DOHH2 (cell line): ENCODE measurements around the gene UBE2G1.

Experiments used
- H3F3A ChIP-seq: fragments of 200-600 bp; sonication (generic), shearing (Covaris generic); 2 replicates; pipeline ENCODE4 v1.6.0; 2016; ENCODE audit warnings: antibody characterized with exemption, mild to moderate bottlenecking; ENCODE audit not compliant: control insufficient read depth, insufficient read depth
- H3K27ac ChIP-seq: fragments of 200-600 bp; sonication (generic); 2 replicates; pipeline ENCODE4 v1.5.1; 2014; ENCODE audit warnings: low read depth, mild to moderate bottlenecking, low read length, moderate library complexity
- H3K27me3 ChIP-seq: fragments of 200-600 bp; sonication (generic); 2 replicates; pipeline ENCODE4 v1.6.1; 2014; ENCODE audit warnings: mild to moderate bottlenecking, low read length, mixed read lengths; ENCODE audit not compliant: control insufficient read depth
- H3K36me3 ChIP-seq: fragments of 200-600 bp; sonication (generic); 2 replicates; pipeline ENCODE4 v1.6.1; 2014; ENCODE audit warnings: mild to moderate bottlenecking, low read length, moderate library complexity, mixed read lengths; ENCODE audit not compliant: control insufficient read depth
- H3K4me1 ChIP-seq: fragments of 200-600 bp; sonication (generic); 2 replicates; pipeline ENCODE4 v1.6.1; 2014; ENCODE audit warnings: mild to moderate bottlenecking, low read length, mixed read lengths; ENCODE audit not compliant: control insufficient read depth
- H3K4me2 ChIP-seq: fragments of 200-600 bp; sonication (generic); 2 replicates; pipeline ENCODE4 v1.6.0; 2014; ENCODE audit warnings: mild to moderate bottlenecking, low read length, moderate library complexity
- H3K4me3 ChIP-seq: fragments of 200-600 bp; sonication (generic); 2 replicates; pipeline ENCODE4 v1.5.1; 2014; ENCODE audit warnings: mild to moderate bottlenecking, low read length, mixed read lengths
- H3K79me2 ChIP-seq: fragments of 200-600 bp; sonication (generic); 2 replicates; pipeline ENCODE4 v1.6.1; 2014; ENCODE audit warnings: mild to moderate bottlenecking, low read length, mixed read lengths; ENCODE audit not compliant: control insufficient read depth
- H3K9me2 ChIP-seq: fragments of 200-600 bp; sonication (generic); replicated peaks from 2 replicates; pipeline ENCODE4 v1.6.1; 2014; ENCODE audit warnings: mild to moderate bottlenecking, low read length, mixed read lengths; ENCODE audit not compliant: control insufficient read depth
- H3K9me3 ChIP-seq: fragments of 200-600 bp; sonication (generic); 2 replicates; pipeline ENCODE4 v1.6.1; 2014; ENCODE audit warnings: antibody characterized with exemption, low read length, mixed read lengths; ENCODE audit not compliant: control insufficient read depth, insufficient read depth
- H4K20me1 ChIP-seq: fragments of 200-600 bp; sonication (generic); 2 replicates; pipeline ENCODE4 v1.6.0; 2014; ENCODE audit warnings: low read depth, mild to moderate bottlenecking, antibody characterized with exemption, low read length, moderate library complexity; ENCODE audit not compliant: control insufficient read depth, insufficient read depth
- CTCF ChIP-seq: fragments of 200-600 bp; sonication (generic); IDR thresholded peaks from one replicate; pipeline ENCODE4 v1.5.1; 2014; ENCODE audit warnings: antibody characterized with exemption, mild to moderate bottlenecking, low read depth, low read length; ENCODE audit not compliant: poor library complexity, severe bottlenecking
- EZH2phosphoT487 ChIP-seq: fragments of 200-600 bp; sonication (generic); IDR thresholded peaks from 2 replicates; pipeline ENCODE4 v1.6.1; 2017; ENCODE audit warnings: borderline replicate concordance, mild to moderate bottlenecking, antibody characterized with exemption, low read length, moderate library complexity, mixed read lengths

The UBE2G1 gene

GRCh38 chr17:4318186-4318585 lies 48.3 kb downstream of the UBE2G1 start:
- Histone ChIP-seq H4K20me1 (peaks cover 44% of the 10 kb centered on the region), H3K9me3 (no peaks in the 10 kb centered on the region)

GRCh38 chr17:4317610-4318009 lies 48.9 kb downstream of the UBE2G1 start:
- H3K4me1 ChIP-seq = peaks cover 47% of the 10 kb centered on the region

More at GRCh38 chr17:4318186-4318585, 48.3 kb downstream of the UBE2G1 start:
- Histone ChIP-seq H3K36me3 (peaks cover 66% of the 10 kb centered on the region), H3K27ac (no peak overlapping the region), H3K4me1 (peaks cover 49% of the 10 kb centered on the region), H3F3A (peaks cover 45% of the 10 kb centered on the region), H3K4me2 (no peak overlapping the region), H3K9me2 (no peaks in the 10 kb centered on the region), H3K4me3 (no peak overlapping the region), H3K79me2 (peaks cover 100% of the 10 kb centered on the region), H3K27me3 (no peaks in the 10 kb centered on the region)
- no peak for TF ChIP-seq CTCF

GRCh38 chr17:4316648-4317047 lies 49.8 kb downstream of the UBE2G1 start:
- Histone ChIP-seq H3K36me3 (peaks cover 57% of the 10 kb centered on the region), H3F3A (peaks cover 45% of the 10 kb centered on the region), H4K20me1 (peaks cover 37% of the 10 kb centered on the region)

More at GRCh38 chr17:4317610-4318009, 48.9 kb downstream of the UBE2G1 start:
- Histone ChIP-seq H3F3A (peaks cover 50% of the 10 kb centered on the region), H3K4me2 (no peak overlapping the region), H3K4me3 (no peak overlapping the region), H3K27me3 (no peaks in the 10 kb centered on the region), H3K9me3 (no peaks in the 10 kb centered on the region), H3K36me3 (peaks cover 64% of the 10 kb centered on the region), H3K79me2 (peaks cover 100% of the 10 kb centered on the region), H3K9me2 (no peaks in the 10 kb centered on the region), H3K27ac (no peak overlapping the region), H4K20me1 (peaks cover 44% of the 10 kb centered on the region)
- TF ChIP-seq EZH2phosphoT487 = no peak
- TF ChIP-seq CTCF = no peak

More at GRCh38 chr17:4316648-4317047, 49.8 kb downstream of the UBE2G1 start:
- Histone ChIP-seq H3K27me3 (no peaks in the 10 kb centered on the region), H3K27ac (no peak overlapping the region), H3K4me2 (no peak overlapping the region), H3K4me1 (peaks cover 40% of the 10 kb centered on the region), H3K9me3 (no peaks in the 10 kb centered on the region), H3K4me3 (no peak overlapping the region), H3K79me2 (peaks cover 100% of the 10 kb centered on the region), H3K9me2 (no peaks in the 10 kb centered on the region)
- TF ChIP-seq CTCF = no peak
- TF ChIP-seq EZH2phosphoT487 = no peak
